GM12892 (cell line): ENCODE data around the gene CD2BP2.

ENCODE experiments used
- POLR2A ChIP-seq: IDR thresholded peaks from 2 replicates; pipeline ENCODE4 v1.6.1; 2011; ENCODE audit warnings: low read depth, low read length, control low read depth
- TAF1 ChIP-seq: IDR thresholded peaks from 2 replicates; pipeline ENCODE4 v1.6.1; 2011; ENCODE audit warnings: low read depth, mild to moderate bottlenecking, control low read depth, low read length, borderline replicate concordance

DNA sequence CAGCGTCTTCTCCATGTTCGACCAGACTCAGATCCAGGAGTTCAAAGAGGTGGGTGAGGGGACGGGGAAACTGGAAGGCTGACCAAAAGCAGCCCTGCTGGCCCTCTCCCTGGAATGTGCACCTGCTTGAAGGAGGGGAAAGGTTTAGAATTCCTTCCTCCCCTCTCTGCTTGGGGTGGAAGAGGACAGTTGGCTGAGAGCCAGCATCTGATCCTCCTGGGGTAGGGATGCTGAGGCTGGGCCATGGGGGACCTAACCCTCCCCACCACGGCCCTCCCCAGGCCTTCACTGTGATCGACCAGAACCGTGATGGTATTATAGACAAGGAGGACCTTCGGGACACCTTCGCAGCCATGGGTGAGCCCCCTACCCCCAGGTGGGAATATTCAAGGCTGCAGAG lies 20.8 kb upstream of the CD2BP2 start:
- TF ChIP-seq POLR2A (no peak), TAF1 (no peak)
